ENCODE results near the gene GRAMD2A. TPM values are rescaled to one million over a fixed set of nuclear protein-coding genes. Genes with fewer than 3 reads are reported as not detected.

Gene GRAMD2A
- total and polyA plus RNA-seq, 2 experiments from 2014 or later, result 4.4 to 4.6 TPM

GRCh38 chr15:72163719-72164118 is 33.9 kb downstream of the GRAMD2A start:
- no peak for DNase-seq (ENCODE audit: low spot score)
- Histone ChIP-seq H3K9me2 (replicated peaks; ENCODE audit: insufficient read depth) (no peaks in the 10 kb centered on the region), H2AFZ (no peak overlapping the region), H3K9me3 (ENCODE audit: low read depth) (no peaks in the 10 kb centered on the region), H3K27ac (no peak overlapping the region), H3K4me2 (no peak overlapping the region), H4K20me1 (ENCODE audit: insufficient read depth, poor library complexity, severe bottlenecking) (no peaks in the 10 kb centered on the region), H3K79me2 (no peaks in the 10 kb centered on the region), H3K4me1 (ENCODE audit: insufficient read depth) (peaks cover 13% of the 10 kb centered on the region), H3K36me3 (replicated peaks; ENCODE audit: insufficient read depth, low read depth) (no peaks in the 10 kb centered on the region), H3K4me3 (no peak overlapping the region), H3K27me3 (no peaks in the 10 kb centered on the region)
- 89% methylated on average over 4 of the region's 4 CpGs for WGBS (ENCODE audit: low lambda C conversion rate, missing lambda C conversion rate)
- TF ChIP-seq EZH2phosphoT487 (IDR thresholded peaks at IDR 0.05; ENCODE audit: low read depth, severe bottlenecking, unreplicated experiment), result no peak
- TF ChIP-seq EZH2 (IDR thresholded peaks at IDR 0.05; ENCODE audit: borderline replicate concordance), result no peak
- no peak for TF ChIP-seq CTCF (IDR thresholded peaks at IDR 0.05; ENCODE audit: poor library complexity)

DNA sequence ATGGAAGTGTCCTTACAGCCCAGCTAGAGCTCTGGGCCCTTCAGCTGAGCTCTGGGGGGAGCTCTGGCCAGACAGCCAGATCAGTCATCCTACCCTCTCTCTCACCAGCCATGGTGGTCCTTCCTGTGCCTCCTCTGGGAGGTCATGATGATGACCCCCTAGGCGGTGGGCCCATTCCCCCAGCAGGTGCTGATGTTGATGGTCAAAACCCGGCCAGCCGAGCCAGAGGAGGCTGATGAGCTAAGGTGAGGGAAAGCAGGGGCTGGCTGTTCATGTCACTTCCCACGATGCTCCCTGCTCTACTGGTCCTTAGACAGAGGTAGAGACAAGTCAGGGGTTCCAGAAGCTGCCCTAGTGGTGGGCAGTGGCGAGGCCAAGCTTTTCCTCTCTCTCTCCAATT is 35.0 kb downstream of the GRAMD2A start:
- 97% methylated on average over 5 of the region's 5 CpGs for WGBS (ENCODE audit: low lambda C conversion rate, missing lambda C conversion rate)
- no peak for DNase-seq (ENCODE audit: low spot score)
- Histone ChIP-seq H3K79me2 (no peaks in the 10 kb centered on the region), H3K27ac (no peak overlapping the region), H3K36me3 (replicated peaks; ENCODE audit: insufficient read depth, low read depth) (no peaks in the 10 kb centered on the region), H3K4me3 (no peak overlapping the region), H3K9me2 (replicated peaks; ENCODE audit: insufficient read depth) (no peaks in the 10 kb centered on the region), H3K9me3 (ENCODE audit: low read depth) (no peaks in the 10 kb centered on the region), H3K4me2 (no peak overlapping the region), H3K27me3 (no peaks in the 10 kb centered on the region), H2AFZ (no peak overlapping the region), H3K4me1 (ENCODE audit: insufficient read depth) (peaks cover 2% of the 10 kb centered on the region), H4K20me1 (ENCODE audit: insufficient read depth, poor library complexity, severe bottlenecking) (no peaks in the 10 kb centered on the region)
- TF ChIP-seq EZH2phosphoT487 (IDR thresholded peaks at IDR 0.05; ENCODE audit: low read depth, severe bottlenecking, unreplicated experiment) (no peak), EZH2 (IDR thresholded peaks at IDR 0.05; ENCODE audit: borderline replicate concordance) (no peak), CTCF (IDR thresholded peaks at IDR 0.05; ENCODE audit: poor library complexity) (no peak)

DNA sequence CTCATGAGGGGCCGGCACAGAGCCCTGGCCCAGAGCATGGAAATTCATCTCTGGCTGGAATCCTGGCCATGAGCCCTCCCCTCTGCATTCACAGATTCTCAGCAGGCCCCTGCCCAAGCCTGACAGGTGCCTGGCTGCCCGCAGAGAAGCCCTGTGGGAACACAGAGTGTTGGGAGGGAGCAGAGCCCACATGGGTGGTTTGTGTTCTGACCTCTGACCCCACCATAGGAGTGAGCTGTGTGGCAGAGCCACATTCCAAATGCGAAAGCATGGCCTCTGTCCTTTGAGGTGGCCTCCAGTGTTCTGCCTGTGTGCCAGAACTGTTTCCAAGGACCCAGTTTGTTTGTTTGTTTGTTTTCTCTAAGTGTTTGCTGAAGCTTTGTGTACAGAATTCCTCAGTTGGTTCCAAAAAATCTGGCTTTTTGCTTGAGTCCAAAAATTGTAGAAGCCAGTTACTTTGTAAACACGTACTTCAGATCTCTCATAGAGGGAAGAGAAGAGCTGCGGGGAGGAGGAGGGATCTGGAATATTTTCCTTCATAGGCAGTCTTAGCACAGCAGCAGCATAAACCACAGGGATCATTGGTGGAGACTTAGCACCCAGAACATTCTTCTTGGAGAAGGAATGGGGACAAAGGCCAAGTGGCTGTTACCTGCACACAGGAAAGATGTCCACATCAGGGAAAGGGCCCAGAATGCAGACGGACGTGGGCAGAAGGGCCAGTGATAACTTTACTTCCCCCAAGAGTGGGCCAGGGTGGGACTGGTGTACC is 36.0 kb downstream of the GRAMD2A start:
- Histone ChIP-seq H3K4me1 (ENCODE audit: insufficient read depth) (no peaks in the 10 kb centered on the region), H3K27ac (no peak overlapping the region), H3K27me3 (no peaks in the 10 kb centered on the region), H3K79me2 (no peaks in the 10 kb centered on the region), H3K4me3 (no peak overlapping the region), H4K20me1 (ENCODE audit: insufficient read depth, poor library complexity, severe bottlenecking) (no peaks in the 10 kb centered on the region), H3K9me3 (ENCODE audit: low read depth) (no peaks in the 10 kb centered on the region), H3K4me2 (no peak overlapping the region), H2AFZ (no peak overlapping the region), H3K9me2 (replicated peaks; ENCODE audit: insufficient read depth) (no peaks in the 10 kb centered on the region), H3K36me3 (replicated peaks; ENCODE audit: insufficient read depth, low read depth) (no peaks in the 10 kb centered on the region)
- 82% methylated on average over 7 of the region's 7 CpGs for WGBS (ENCODE audit: low lambda C conversion rate, missing lambda C conversion rate)
- DNase-seq (ENCODE audit: low spot score), result no peak
- TF ChIP-seq EZH2phosphoT487 (IDR thresholded peaks at IDR 0.05; ENCODE audit: low read depth, severe bottlenecking, unreplicated experiment) (no peak), CTCF (IDR thresholded peaks at IDR 0.05; ENCODE audit: poor library complexity) (no peak), EZH2 (IDR thresholded peaks at IDR 0.05; ENCODE audit: borderline replicate concordance) (no peak)
